K562 (cell line): ENCODE data around the gene COPB2. TPM values are rescaled to one million over a fixed set of nuclear protein-coding genes. Genes with fewer than 3 reads are reported as not detected.

Experiments
- HDAC1 ChIP-seq, 2 experiments: fragments of 450-650 bp; IDR thresholded peaks; 2 replicates each; pipeline ENCODE4 v1.6.1; 2016 to 2017; ENCODE audit warnings: inconsistent platforms in 1 of 2, mild to moderate bottlenecking in 1 of 2, moderate library complexity in 1 of 2
- HLTF ChIP-seq: fragments of 450-650 bp; IDR thresholded peaks from 2 replicates; pipeline ENCODE4 v1.6.1; 2016
- NCOR1 ChIP-seq: fragments of 450-650 bp; IDR thresholded peaks from 2 replicates; pipeline ENCODE4 v1.6.1; 2016; ENCODE audit warnings: mild to moderate bottlenecking, moderate library complexity
- SMAD4 ChIP-seq: fragments of 250-450 bp; sonication (Bioruptor Pico); conservative IDR thresholded peaks from 2 replicates; pipeline ENCODE4 v1.8.0; 2021; ENCODE audit warnings: inconsistent platforms, mild to moderate bottlenecking, moderate library complexity
- ZFP36 ChIP-seq: fragments of 150-350 bp; IDR thresholded peaks from 2 replicates; pipeline ENCODE4 v1.6.1; 2018; ENCODE audit warnings: low read length, low read depth; ENCODE audit not compliant: partially characterized antibody
- ZNF134 ChIP-seq: fragments of 250-450 bp; sonication (Bioruptor Pico); conservative IDR thresholded peaks from 2 replicates; pipeline ENCODE4 v1.4.0; 2020
- ZNF253 ChIP-seq: fragments of 250-450 bp; sonication (Bioruptor Pico); conservative IDR thresholded peaks from 2 replicates; pipeline ENCODE4 v1.6.1; 2021; ENCODE audit warnings: mild to moderate bottlenecking
- ZNF316 ChIP-seq: fragments of 450-650 bp; IDR thresholded peaks from 2 replicates; pipeline ENCODE4 v1.6.1; 2016
- polyA plus RNA-seq, 8 experiments: library from polyadenylated mRNA; depleted of rRNA in 4 of 8; stranded (reverse) in 5 of 8; unstranded in 3 of 8; fragments of >200 nt; fragmentation: Nextera tagmentation in 2 of 8; fragmentation: Illumina TruSeq in 1 of 8; extraction: Ambion mirVana in 2 of 8; extraction: Trizol in 1 of 8; gene quantifications; 2 replicates each; pipeline versions ENCODE4 v1.2.1 to v1.2.3, GENCODE V29; 2011 to 2014; ENCODE audit warnings: inconsistent platforms in 1 of 8, missing spikeins in 1 of 8
- total RNA-seq, 7 experiments: library from RNA; depleted of rRNA in 6 of 7; stranded (reverse); fragments of >200 nt in 6 of 7; fragmentation: Illumina TruSeq in 2 of 7; extraction: Trizol in 2 of 7; gene quantifications; 2 replicates each; pipeline versions ENCODE4 v1.2.1 to v1.2.3, GENCODE V29; 2011 to 2021; ENCODE audit warnings: low replicate concordance in 1 of 7
- TF ChIP-seq, protein P1 (sequence below): fragments of 450-650 bp; IDR thresholded peaks from 2 replicates; pipeline ENCODE4 v1.6.1; 2016; ENCODE audit warnings: mild to moderate bottlenecking, moderate library complexity
- TF ChIP-seq, protein P2 (sequence below): fragments of 250-450 bp; sonication (Bioruptor Pico); IDR thresholded peaks from 2 replicates; pipeline ENCODE4 v1.8.0; 2021; ENCODE audit warnings: moderate library complexity, mild to moderate bottlenecking, inconsistent platforms
- TF ChIP-seq, protein P3 (sequence below): fragments of 250-450 bp; sonication (Bioruptor Pico); IDR thresholded peaks from 2 replicates; pipeline ENCODE4 v1.8.0; 2021; ENCODE audit warnings: moderate library complexity, mild to moderate bottlenecking, inconsistent platforms
- TF ChIP-seq, protein P4 (sequence below): fragments of 250-450 bp; sonication (Bioruptor Pico); IDR thresholded peaks from 2 replicates; pipeline ENCODE4 v1.5.0; 2020; ENCODE audit warnings: mild to moderate bottlenecking

The COPB2 gene
- total and polyA plus RNA-seq, 9 of the 15 experiments (the other 6 are each of a cell fraction or from before 2014, with no cell fraction given), result 64.3 to 189 (median 130) TPM

DNA sequence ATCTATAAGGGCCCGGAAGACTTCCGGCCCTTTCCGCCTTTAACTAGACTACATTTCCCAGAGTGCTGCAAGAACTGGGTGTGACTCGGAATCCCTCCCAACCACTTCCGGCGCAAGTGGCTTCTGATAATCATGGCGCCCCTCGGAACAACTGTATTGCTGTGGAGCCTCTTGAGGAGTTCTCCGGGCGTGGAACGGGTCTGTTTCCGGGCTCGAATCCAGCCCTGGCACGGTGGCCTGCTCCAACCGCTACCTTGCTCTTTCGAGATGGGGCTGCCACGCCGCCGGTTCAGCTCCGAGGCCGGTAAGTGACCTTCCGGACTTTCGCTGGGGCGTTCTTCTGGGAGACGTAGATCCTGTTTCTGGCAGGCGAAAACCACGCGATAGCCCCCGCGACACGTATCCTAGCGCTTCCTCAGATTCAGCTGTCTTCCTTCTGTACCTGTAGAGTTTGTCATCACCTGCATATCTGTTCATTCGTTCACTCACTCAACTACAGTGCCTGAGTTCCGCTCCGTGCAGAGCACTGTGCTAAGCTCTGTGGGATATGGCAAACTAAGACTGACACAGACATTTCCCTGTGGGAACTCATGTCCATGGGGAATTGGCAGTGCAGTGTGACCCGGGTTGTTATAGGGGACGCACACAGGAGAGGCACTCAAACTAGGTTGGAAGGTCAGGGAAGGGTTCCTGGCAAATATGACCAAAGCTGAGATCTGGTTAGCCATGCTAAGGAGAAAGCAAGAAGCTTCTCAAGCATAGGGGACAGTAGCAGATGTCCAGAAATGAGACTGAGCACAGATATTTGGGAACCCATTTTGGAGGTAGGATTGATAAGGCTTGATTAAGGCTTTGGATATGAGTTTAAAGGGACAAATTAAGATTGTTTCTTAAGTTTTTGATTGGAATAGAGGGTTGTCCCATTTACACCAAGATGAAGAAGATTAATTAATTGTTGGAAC lies 45.3 kb downstream of the COPB2 start, which contains the start of gene MRPS22 (continued):
- TF ChIP-seq, protein P1, sequence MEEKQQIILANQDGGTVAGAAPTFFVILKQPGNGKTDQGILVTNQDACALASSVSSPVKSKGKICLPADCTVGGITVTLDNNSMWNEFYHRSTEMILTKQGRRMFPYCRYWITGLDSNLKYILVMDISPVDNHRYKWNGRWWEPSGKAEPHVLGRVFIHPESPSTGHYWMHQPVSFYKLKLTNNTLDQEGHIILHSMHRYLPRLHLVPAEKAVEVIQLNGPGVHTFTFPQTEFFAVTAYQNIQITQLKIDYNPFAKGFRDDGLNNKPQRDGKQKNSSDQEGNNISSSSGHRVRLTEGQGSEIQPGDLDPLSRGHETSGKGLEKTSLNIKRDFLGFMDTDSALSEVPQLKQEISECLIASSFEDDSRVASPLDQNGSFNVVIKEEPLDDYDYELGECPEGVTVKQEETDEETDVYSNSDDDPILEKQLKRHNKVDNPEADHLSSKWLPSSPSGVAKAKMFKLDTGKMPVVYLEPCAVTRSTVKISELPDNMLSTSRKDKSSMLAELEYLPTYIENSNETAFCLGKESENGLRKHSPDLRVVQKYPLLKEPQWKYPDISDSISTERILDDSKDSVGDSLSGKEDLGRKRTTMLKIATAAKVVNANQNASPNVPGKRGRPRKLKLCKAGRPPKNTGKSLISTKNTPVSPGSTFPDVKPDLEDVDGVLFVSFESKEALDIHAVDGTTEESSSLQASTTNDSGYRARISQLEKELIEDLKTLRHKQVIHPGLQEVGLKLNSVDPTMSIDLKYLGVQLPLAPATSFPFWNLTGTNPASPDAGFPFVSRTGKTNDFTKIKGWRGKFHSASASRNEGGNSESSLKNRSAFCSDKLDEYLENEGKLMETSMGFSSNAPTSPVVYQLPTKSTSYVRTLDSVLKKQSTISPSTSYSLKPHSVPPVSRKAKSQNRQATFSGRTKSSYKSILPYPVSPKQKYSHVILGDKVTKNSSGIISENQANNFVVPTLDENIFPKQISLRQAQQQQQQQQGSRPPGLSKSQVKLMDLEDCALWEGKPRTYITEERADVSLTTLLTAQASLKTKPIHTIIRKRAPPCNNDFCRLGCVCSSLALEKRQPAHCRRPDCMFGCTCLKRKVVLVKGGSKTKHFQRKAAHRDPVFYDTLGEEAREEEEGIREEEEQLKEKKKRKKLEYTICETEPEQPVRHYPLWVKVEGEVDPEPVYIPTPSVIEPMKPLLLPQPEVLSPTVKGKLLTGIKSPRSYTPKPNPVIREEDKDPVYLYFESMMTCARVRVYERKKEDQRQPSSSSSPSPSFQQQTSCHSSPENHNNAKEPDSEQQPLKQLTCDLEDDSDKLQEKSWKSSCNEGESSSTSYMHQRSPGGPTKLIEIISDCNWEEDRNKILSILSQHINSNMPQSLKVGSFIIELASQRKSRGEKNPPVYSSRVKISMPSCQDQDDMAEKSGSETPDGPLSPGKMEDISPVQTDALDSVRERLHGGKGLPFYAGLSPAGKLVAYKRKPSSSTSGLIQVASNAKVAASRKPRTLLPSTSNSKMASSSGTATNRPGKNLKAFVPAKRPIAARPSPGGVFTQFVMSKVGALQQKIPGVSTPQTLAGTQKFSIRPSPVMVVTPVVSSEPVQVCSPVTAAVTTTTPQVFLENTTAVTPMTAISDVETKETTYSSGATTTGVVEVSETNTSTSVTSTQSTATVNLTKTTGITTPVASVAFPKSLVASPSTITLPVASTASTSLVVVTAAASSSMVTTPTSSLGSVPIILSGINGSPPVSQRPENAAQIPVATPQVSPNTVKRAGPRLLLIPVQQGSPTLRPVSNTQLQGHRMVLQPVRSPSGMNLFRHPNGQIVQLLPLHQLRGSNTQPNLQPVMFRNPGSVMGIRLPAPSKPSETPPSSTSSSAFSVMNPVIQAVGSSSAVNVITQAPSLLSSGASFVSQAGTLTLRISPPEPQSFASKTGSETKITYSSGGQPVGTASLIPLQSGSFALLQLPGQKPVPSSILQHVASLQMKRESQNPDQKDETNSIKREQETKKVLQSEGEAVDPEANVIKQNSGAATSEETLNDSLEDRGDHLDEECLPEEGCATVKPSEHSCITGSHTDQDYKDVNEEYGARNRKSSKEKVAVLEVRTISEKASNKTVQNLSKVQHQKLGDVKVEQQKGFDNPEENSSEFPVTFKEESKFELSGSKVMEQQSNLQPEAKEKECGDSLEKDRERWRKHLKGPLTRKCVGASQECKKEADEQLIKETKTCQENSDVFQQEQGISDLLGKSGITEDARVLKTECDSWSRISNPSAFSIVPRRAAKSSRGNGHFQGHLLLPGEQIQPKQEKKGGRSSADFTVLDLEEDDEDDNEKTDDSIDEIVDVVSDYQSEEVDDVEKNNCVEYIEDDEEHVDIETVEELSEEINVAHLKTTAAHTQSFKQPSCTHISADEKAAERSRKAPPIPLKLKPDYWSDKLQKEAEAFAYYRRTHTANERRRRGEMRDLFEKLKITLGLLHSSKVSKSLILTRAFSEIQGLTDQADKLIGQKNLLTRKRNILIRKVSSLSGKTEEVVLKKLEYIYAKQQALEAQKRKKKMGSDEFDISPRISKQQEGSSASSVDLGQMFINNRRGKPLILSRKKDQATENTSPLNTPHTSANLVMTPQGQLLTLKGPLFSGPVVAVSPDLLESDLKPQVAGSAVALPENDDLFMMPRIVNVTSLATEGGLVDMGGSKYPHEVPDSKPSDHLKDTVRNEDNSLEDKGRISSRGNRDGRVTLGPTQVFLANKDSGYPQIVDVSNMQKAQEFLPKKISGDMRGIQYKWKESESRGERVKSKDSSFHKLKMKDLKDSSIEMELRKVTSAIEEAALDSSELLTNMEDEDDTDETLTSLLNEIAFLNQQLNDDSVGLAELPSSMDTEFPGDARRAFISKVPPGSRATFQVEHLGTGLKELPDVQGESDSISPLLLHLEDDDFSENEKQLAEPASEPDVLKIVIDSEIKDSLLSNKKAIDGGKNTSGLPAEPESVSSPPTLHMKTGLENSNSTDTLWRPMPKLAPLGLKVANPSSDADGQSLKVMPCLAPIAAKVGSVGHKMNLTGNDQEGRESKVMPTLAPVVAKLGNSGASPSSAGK, result no peak
- no peak for TF ChIP-seq HLTF
- TF ChIP-seq, protein P2, sequence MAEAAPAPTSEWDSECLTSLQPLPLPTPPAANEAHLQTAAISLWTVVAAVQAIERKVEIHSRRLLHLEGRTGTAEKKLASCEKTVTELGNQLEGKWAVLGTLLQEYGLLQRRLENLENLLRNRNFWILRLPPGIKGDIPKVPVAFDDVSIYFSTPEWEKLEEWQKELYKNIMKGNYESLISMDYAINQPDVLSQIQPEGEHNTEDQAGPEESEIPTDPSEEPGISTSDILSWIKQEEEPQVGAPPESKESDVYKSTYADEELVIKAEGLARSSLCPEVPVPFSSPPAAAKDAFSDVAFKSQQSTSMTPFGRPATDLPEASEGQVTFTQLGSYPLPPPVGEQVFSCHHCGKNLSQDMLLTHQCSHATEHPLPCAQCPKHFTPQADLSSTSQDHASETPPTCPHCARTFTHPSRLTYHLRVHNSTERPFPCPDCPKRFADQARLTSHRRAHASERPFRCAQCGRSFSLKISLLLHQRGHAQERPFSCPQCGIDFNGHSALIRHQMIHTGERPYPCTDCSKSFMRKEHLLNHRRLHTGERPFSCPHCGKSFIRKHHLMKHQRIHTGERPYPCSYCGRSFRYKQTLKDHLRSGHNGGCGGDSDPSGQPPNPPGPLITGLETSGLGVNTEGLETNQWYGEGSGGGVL (CRISPR knock-in tag), result no peak
- TF ChIP-seq NCOR1, result no peak
- TF ChIP-seq, protein P3, sequence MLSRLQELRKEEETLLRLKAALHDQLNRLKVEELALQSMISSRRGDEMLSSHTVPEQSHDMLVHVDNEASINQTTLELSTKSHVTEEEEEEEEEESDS (CRISPR knock-in tag), result no peak
- TF ChIP-seq ZFP36, result no peak
- TF ChIP-seq ZNF316, result no peak
- TF ChIP-seq ZNF253 (CRISPR knock-in tag), result no peak
- no peak for TF ChIP-seq SMAD4 (CRISPR knock-in tag)
- TF ChIP-seq ZNF134 (CRISPR knock-in tag), result no peak
- TF ChIP-seq, protein P4, sequence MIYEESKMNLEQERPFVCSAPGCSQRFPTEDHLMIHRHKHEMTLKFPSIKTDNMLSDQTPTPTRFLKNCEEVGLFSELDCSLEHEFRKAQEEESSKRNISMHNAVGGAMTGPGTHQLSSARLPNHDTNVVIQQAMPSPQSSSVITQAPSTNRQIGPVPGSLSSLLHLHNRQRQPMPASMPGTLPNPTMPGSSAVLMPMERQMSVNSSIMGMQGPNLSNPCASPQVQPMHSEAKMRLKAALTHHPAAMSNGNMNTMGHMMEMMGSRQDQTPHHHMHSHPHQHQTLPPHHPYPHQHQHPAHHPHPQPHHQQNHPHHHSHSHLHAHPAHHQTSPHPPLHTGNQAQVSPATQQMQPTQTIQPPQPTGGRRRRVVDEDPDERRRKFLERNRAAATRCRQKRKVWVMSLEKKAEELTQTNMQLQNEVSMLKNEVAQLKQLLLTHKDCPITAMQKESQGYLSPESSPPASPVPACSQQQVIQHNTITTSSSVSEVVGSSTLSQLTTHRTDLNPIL, result no peak
- no peak; a peak in 2 of 4 replicates for TF ChIP-seq HDAC1 (IDR thresholded peaks at IDR 0.05)
